NB4 (cell line): ENCODE measurements around the gene ITPR2.

Source experiments
- MYC ChIP-seq: IDR thresholded peaks from 2 replicates; pipeline ENCODE4 v1.6.1; 2011; ENCODE audit warnings: low read depth, low read length
- POLR2A ChIP-seq: IDR thresholded peaks from 2 replicates; pipeline ENCODE4 v1.6.1; 2011; ENCODE audit warnings: mild to moderate bottlenecking; ENCODE audit not compliant: insufficient read length; ENCODE audit errors: extremely low read depth
- TF ChIP-seq, protein P1 (sequence below): IDR thresholded peaks from one replicate; pipeline ENCODE4 v1.5.1; 2012; ENCODE audit warnings: low read depth, low read length

GRCh38 chr12:26384536-26384935 lies 448.5 kb downstream of the ITPR2 start:
- TF ChIP-seq MYC (no peak), POLR2A (no peak)
- TF ChIP-seq, protein P1, sequence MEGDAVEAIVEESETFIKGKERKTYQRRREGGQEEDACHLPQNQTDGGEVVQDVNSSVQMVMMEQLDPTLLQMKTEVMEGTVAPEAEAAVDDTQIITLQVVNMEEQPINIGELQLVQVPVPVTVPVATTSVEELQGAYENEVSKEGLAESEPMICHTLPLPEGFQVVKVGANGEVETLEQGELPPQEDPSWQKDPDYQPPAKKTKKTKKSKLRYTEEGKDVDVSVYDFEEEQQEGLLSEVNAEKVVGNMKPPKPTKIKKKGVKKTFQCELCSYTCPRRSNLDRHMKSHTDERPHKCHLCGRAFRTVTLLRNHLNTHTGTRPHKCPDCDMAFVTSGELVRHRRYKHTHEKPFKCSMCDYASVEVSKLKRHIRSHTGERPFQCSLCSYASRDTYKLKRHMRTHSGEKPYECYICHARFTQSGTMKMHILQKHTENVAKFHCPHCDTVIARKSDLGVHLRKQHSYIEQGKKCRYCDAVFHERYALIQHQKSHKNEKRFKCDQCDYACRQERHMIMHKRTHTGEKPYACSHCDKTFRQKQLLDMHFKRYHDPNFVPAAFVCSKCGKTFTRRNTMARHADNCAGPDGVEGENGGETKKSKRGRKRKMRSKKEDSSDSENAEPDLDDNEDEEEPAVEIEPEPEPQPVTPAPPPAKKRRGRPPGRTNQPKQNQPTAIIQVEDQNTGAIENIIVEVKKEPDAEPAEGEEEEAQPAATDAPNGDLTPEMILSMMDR = no peak
